GM21825 (cell line): ENCODE results near the gene LUC7L.
A peak's percentile ranks its signal among the peaks of the same experiment; 100 is the strongest.
"Not testable (repeated sequence)": the region's sequence is repeated elsewhere in the genome, so short reads cannot be mapped to it uniquely, and the experiment has no call there.

ENCODE experiments used
- ATAC-seq: cut with Tn5 transposase; IDR thresholded peaks from one replicate; pipeline ENCODE4 v1.9.1; 2021; ENCODE audit warnings: mild to moderate bottlenecking, moderate library complexity; ENCODE audit not compliant: unreplicated experiment

LUC7L gene

DNA sequence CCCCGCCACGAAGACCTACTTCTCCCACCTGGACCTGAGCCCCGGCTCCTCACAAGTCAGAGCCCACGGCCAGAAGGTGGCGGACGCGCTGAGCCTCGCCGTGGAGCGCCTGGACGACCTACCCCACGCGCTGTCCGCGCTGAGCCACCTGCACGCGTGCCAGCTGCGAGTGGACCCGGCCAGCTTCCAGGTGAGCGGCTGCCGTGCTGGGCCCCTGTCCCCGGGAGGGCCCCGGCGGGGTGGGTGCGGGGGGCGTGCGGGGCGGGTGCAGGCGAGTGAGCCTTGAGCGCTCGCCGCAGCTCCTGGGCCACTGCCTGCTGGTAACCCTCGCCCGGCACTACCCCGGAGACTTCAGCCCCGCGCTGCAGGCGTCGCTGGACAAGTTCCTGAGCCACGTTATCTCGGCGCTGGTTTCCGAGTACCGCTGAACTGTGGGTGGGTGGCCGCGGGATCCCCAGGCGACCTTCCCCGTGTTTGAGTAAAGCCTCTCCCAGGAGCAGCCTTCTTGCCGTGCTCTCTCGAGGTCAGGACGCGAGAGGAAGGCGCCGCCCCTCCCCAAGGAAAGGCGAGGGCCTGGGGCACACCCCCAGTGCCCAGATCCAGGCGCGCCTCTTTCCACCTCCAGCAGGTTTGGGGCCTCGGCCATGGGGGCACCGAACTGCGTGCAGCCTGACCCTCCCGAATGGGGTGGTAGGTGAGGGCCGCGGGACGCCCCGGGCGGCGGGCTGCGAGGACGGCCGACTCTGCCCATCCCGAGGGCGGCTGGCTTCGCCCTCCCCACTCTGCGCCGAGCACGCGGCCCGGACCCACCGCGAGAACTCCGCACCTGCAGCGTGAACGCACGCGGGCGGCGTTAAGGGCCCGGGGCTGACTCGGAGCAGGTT lies 48.3 kb downstream of the LUC7L start:
- ATAC-seq, result peak; percentile 62

- no peak for ATAC-seq
These were observed 49.1 kb downstream of the LUC7L start, which contains the start of gene HBQ1 for GRCh38 chr16:180101-180675. Gene HBQ1, plus strand, starts transcription at chr16:180459. Its CDS starts 28 bp downstream, at chr16:180487.

GRCh38 chr16:179211-180092 lies 49.8 kb downstream of the LUC7L start:
- ATAC-seq, result no peak

GRCh38 chr16:178668-179015 lies 50.6 kb downstream of the LUC7L start:
- ATAC-seq, result no peak

DNA sequence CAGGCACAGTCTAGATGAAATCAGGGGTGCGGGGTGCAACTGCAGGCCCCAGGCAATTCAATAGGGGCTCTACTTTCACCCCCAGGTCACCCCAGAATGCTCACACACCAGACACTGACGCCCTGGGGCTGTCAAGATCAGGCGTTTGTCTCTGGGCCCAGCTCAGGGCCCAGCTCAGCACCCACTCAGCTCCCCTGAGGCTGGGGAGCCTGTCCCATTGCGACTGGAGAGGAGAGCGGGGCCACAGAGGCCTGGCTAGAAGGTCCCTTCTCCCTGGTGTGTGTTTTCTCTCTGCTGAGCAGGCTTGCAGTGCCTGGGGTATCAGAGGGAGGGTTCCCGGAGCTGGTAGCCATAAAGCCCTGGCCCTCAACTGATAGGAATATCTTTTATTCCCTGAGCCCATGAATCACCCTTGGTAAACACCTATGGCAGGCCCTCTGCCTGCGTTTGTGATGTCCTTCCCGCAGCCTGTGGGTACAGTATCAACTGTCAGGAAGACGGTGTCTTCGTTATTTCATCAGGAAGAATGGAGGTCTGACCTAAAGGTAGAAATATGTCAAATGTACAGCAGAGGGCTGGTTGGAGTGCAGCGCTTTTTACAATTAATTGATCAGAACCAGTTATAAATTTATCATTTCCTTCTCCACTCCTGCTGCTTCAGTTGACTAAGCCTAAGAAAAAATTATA lies 51.1 kb downstream of the LUC7L start:
- ATAC-seq, result no peak

DNA sequence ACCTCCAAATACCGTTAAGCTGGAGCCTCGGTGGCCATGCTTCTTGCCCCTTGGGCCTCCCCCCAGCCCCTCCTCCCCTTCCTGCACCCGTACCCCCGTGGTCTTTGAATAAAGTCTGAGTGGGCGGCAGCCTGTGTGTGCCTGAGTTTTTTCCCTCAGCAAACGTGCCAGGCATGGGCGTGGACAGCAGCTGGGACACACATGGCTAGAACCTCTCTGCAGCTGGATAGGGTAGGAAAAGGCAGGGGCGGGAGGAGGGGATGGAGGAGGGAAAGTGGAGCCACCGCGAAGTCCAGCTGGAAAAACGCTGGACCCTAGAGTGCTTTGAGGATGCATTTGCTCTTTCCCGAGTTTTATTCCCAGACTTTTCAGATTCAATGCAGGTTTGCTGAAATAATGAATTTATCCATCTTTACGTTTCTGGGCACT lies 51.8 kb downstream of the LUC7L start:
- no peak for ATAC-seq

DNA sequence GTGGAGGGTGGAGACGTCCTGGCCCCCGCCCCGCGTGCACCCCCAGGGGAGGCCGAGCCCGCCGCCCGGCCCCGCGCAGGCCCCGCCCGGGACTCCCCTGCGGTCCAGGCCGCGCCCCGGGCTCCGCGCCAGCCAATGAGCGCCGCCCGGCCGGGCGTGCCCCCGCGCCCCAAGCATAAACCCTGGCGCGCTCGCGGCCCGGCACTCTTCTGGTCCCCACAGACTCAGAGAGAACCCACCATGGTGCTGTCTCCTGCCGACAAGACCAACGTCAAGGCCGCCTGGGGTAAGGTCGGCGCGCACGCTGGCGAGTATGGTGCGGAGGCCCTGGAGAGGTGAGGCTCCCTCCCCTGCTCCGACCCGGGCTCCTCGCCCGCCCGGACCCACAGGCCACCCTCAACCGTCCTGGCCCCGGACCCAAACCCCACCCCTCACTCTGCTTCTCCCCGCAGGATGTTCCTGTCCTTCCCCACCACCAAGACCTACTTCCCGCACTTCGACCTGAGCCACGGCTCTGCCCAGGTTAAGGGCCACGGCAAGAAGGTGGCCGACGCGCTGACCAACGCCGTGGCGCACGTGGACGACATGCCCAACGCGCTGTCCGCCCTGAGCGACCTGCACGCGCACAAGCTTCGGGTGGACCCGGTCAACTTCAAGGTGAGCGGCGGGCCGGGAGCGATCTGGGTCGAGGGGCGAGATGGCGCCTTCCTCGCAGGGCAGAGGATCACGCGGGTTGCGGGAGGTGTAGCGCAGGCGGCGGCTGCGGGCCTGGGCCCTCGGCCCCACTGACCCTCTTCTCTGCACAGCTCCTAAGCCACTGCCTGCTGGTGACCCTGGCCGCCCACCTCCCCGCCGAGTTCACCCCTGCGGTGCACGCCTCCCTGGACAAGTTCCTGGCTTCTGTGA lies 52.5 kb downstream of the LUC7L start, which contains the start of gene HBA1:
HBA1 (plus strand) TSS at position 204 of the 906 bp plus-strand sequence; CDS start at position 241, 37 bp downstream.
- not testable (repeated sequence) for ATAC-seq

GRCh38 chr16:176006-176405 lies 53.2 kb downstream of the LUC7L start:
- not testable (repeated sequence) for ATAC-seq

- ATAC-seq, result no peak
These were observed 54.0 kb downstream of the LUC7L start for GRCh38 chr16:175011-175949.

DNA sequence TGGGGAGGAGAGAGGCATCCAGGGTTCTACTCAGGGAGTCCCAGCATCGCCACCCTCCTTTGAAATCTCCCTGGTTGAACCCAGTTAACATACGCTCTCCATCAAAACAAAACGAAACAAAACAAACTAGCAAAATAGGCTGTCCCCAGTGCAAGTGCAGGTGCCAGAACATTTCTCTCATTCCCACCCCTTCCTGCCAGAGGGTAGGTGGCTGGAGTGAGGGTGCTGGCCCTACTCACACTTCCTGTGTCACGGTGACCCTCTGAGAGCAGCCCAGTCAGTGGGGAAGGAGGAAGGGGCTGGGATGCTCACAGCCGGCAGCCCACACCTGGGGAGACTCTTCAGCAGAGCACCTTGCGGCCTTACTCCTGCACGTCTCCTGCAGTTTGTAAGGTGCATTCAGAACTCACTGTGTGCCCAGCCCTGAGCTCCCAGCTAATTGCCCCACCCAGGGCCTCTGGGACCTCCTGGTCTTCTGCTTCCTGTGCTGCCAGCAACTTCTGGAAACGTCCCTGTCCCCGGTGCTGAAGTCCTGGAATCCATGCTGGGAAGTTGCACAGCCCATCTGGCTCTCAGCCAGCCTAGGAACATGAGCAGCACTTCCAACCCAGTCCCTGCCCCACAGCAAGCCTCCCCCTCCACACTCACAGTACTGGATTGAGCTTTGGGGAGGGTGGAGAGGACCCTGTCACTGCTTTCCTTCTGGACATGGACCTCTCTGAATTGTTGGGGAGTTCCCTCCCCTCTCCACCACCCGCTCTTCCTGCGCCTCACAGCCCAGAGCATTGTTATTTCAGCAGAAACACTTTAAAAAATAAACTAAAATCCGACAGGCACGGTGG lies 55.1 kb downstream of the LUC7L start:
- not testable (repeated sequence) for ATAC-seq

DNA sequence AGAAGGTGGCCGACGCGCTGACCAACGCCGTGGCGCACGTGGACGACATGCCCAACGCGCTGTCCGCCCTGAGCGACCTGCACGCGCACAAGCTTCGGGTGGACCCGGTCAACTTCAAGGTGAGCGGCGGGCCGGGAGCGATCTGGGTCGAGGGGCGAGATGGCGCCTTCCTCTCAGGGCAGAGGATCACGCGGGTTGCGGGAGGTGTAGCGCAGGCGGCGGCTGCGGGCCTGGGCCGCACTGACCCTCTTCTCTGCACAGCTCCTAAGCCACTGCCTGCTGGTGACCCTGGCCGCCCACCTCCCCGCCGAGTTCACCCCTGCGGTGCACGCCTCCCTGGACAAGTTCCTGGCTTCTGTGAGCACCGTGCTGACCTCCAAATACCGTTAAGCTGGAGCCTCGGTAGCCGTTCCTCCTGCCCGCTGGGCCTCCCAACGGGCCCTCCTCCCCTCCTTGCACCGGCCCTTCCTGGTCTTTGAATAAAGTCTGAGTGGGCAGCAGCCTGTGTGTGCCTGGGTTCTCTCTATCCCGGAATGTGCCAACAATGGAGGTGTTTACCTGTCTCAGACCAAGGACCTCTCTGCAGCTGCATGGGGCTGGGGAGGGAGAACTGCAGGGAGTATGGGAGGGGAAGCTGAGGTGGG lies 55.9 kb downstream of the LUC7L start:
- ATAC-seq, result not testable (repeated sequence)

- not testable (repeated sequence) for ATAC-seq
These were observed 56.8 kb downstream of the LUC7L start, which contains the start of gene HBA2 for GRCh38 chr16:172374-172941. Gene HBA2, plus strand, starts transcription at chr16:172876. Its CDS starts 37 bp downstream, at chr16:172913.

DNA sequence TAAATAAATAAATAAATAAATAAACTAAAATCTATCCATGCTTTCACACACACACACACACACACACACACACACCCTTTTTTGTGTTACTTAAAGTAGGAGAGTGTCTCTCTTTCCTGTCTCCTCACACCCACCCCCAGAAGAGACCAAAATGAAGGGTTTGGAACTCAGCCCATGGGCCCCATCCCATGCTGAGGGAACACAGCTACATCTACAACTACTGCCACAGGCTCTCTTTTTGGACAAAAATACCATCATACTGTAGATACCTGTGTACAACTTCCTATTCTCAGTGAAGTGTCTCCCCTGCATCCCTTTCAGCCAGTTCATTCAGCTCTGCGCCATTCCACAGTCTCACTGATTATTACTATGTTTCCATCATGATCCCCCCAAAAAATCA lies 58.5 kb downstream of the LUC7L start:
- ATAC-seq, result no peak

- ATAC-seq, result not testable (repeated sequence)
These were observed 59.2 kb downstream of the LUC7L start for GRCh38 chr16:170088-170507.

GRCh38 chr16:169014-169413 lies 60.2 kb downstream of the LUC7L start:
- no peak for ATAC-seq

- no peak for ATAC-seq
These were observed 60.8 kb downstream of the LUC7L start for GRCh38 chr16:168424-168823.
